IPS-20b (cell line): ENCODE data around the gene TM2D3.

Source experiments
- H3K27ac ChIP-seq: one replicate; pipeline ENCODE4 v1.5.1; 2013; ENCODE audit warnings: low read length
- H3K27me3 ChIP-seq: 2 replicates; pipeline ENCODE4 v1.6.1; 2013; ENCODE audit warnings: mild to moderate bottlenecking, low read length, inconsistent platforms; ENCODE audit not compliant: insufficient read depth
- H3K36me3 ChIP-seq: 2 replicates; pipeline ENCODE4 v1.6.1; 2013; ENCODE audit warnings: low read depth, mild to moderate bottlenecking, inconsistent platforms, low read length, moderate library complexity; ENCODE audit not compliant: insufficient read depth
- H3K4me1 ChIP-seq: 2 replicates; pipeline ENCODE4 v1.6.1; 2013; ENCODE audit warnings: mild to moderate bottlenecking, control low read depth, inconsistent platforms, low read length, moderate library complexity; ENCODE audit not compliant: insufficient read depth
- H3K4me3 ChIP-seq: 2 replicates; pipeline ENCODE4 v1.5.1; 2013; ENCODE audit warnings: mild to moderate bottlenecking, low read length, inconsistent platforms
- H3K9ac ChIP-seq: 2 replicates; pipeline ENCODE4 v1.6.1; 2013; ENCODE audit warnings: low read depth, mild to moderate bottlenecking, inconsistent platforms, low read length, moderate library complexity
- H3K9me3 ChIP-seq: 2 replicates; pipeline ENCODE4 v1.6.1; 2013; ENCODE audit warnings: mild to moderate bottlenecking, low read depth, low read length, inconsistent platforms; ENCODE audit not compliant: insufficient read depth

The TM2D3 gene

GRCh38 chr15:101596633-101597032 is 55.5 kb downstream of the TM2D3 start:
- Histone ChIP-seq H3K36me3 (no peaks in the 10 kb centered on the region), H3K27ac (no peak overlapping the region), H3K9ac (no peak overlapping the region), H3K4me1 (no peaks in the 10 kb centered on the region; the same call in 1 of the 2 replicates), H3K9me3 (no peaks in the 10 kb centered on the region; the same call in 1 of the 2 replicates), H3K27me3 (no peaks in the 10 kb centered on the region), H3K4me3 (no peak overlapping the region)
